ENCODE results near the gene ZNF536. TPM values are rescaled to one million over a fixed set of nuclear protein-coding genes. Genes with fewer than 3 reads are reported as not detected.

The ZNF536 gene
- total RNA-seq, 1 donor from 2014 or later = 0.43 TPM

DNA sequence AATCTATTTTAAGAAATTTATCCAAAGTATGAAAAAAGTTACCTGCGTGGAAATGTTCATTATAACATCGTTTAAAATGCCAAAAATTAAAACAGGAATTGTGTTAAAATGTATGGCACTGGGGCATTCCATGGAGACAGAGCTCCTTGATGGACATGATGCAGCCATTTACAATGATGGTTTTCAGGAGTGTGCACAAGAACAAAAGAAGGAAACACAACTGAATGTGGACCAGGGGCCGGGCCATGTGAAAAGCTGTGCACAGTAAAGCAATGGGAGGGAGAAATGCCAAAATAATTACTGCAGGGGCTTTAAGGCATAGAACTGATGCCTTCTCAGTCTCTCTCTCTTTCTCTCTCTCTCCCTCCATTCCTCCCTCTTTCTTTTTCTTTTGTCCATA, 115.0 kb downstream of the ZNF536 start:
- Histone ChIP-seq H3K4me2 (ENCODE audit: low read length) (no peak overlapping the region), H3K9me3 (ENCODE audit: insufficient read depth, low read depth, low read length) (no peaks in the 10 kb centered on the region), H3K36me3 (ENCODE audit: insufficient read depth, low read length) (no peaks in the 10 kb centered on the region), H3K27me3 (ENCODE audit: insufficient read depth, low read length) (no peaks in the 10 kb centered on the region), H3K9ac (ENCODE audit: low read length) (no peak overlapping the region), H3K4me3 (ENCODE audit: insufficient read depth, low read depth, low read length) (no peak overlapping the region), H4K20me1 (ENCODE audit: insufficient read depth, low read length) (no peaks in the 10 kb centered on the region), H3K27ac (ENCODE audit: low read depth, low read length) (no peak overlapping the region), H3K79me2 (ENCODE audit: insufficient read depth, low read length) (no peaks in the 10 kb centered on the region), H2AFZ (ENCODE audit: low read depth, low read length) (no peak overlapping the region), H3K4me1 (ENCODE audit: insufficient read depth, low read length) (no peaks in the 10 kb centered on the region)
- Mint-ChIP-seq H3K36me3 (ENCODE audit: low read depth, unreplicated experiment) (no peaks in the 10 kb centered on the region), H3K27me3 (ENCODE audit: low read depth, unreplicated experiment) (peaks cover 18% of the 10 kb centered on the region), H3K9me3 (ENCODE audit: unreplicated experiment) (peaks cover 2% of the 10 kb centered on the region), H3K27ac (ENCODE audit: unreplicated experiment) (no peak overlapping the region), H3K4me3 (ENCODE audit: unreplicated experiment) (no peak overlapping the region), H3K4me1 (ENCODE audit: low read depth, unreplicated experiment) (peaks cover 3% of the 10 kb centered on the region)
- TF ChIP-seq, protein P1, sequence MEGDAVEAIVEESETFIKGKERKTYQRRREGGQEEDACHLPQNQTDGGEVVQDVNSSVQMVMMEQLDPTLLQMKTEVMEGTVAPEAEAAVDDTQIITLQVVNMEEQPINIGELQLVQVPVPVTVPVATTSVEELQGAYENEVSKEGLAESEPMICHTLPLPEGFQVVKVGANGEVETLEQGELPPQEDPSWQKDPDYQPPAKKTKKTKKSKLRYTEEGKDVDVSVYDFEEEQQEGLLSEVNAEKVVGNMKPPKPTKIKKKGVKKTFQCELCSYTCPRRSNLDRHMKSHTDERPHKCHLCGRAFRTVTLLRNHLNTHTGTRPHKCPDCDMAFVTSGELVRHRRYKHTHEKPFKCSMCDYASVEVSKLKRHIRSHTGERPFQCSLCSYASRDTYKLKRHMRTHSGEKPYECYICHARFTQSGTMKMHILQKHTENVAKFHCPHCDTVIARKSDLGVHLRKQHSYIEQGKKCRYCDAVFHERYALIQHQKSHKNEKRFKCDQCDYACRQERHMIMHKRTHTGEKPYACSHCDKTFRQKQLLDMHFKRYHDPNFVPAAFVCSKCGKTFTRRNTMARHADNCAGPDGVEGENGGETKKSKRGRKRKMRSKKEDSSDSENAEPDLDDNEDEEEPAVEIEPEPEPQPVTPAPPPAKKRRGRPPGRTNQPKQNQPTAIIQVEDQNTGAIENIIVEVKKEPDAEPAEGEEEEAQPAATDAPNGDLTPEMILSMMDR (IDR thresholded peaks at IDR 0.05; ENCODE audit: insufficient read depth, low read depth, low read length) = no peak
- TF ChIP-seq EZH2 (IDR thresholded peaks at IDR 0.05; ENCODE audit: insufficient read depth, low read length) = no peak
- FAIRE-seq (no peak), DNase-seq (ENCODE audit: low read depth) (no peak)

DNA sequence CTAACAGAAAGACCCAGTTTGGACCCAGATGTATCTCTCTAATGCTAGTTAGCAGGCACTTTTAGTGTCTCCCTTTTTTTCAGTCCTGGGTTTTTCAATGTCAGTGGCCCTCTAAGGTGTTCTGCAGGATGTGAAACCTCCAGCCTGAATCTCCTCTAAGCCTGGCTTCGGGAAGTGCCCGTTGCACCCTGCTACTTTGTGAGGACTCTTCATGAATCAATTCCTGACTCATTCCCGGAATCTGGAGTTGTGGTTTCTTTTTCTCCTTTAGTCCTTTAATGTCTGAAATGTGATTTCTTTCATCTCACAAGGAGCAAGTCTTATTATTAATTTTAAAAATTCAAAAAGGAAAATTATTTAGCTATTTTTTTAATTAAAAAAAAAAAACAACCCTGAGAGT, 116.0 kb downstream of the ZNF536 start:
- Histone ChIP-seq H4K20me1 (ENCODE audit: insufficient read depth, low read length) (no peaks in the 10 kb centered on the region), H3K27ac (ENCODE audit: low read depth, low read length) (no peak overlapping the region), H3K36me3 (ENCODE audit: insufficient read depth, low read length) (no peaks in the 10 kb centered on the region), H3K27me3 (ENCODE audit: insufficient read depth, low read length) (no peaks in the 10 kb centered on the region), H3K9me3 (ENCODE audit: insufficient read depth, low read depth, low read length) (no peaks in the 10 kb centered on the region), H3K4me1 (ENCODE audit: insufficient read depth, low read length) (no peaks in the 10 kb centered on the region), H3K9ac (ENCODE audit: low read length) (no peak overlapping the region), H3K79me2 (ENCODE audit: insufficient read depth, low read length) (no peaks in the 10 kb centered on the region), H3K4me2 (ENCODE audit: low read length) (no peak overlapping the region), H3K4me3 (ENCODE audit: insufficient read depth, low read depth, low read length) (no peak overlapping the region), H2AFZ (ENCODE audit: low read depth, low read length) (no peak overlapping the region)
- Mint-ChIP-seq H3K27me3 (ENCODE audit: low read depth, unreplicated experiment) (peaks cover 18% of the 10 kb centered on the region), H3K36me3 (ENCODE audit: low read depth, unreplicated experiment) (no peaks in the 10 kb centered on the region), H3K9me3 (ENCODE audit: unreplicated experiment) (no peaks in the 10 kb centered on the region), H3K4me1 (ENCODE audit: low read depth, unreplicated experiment) (peaks cover 3% of the 10 kb centered on the region), H3K27ac (ENCODE audit: unreplicated experiment) (no peak overlapping the region), H3K4me3 (ENCODE audit: unreplicated experiment) (no peak overlapping the region)
- TF ChIP-seq EZH2 (IDR thresholded peaks at IDR 0.05; ENCODE audit: insufficient read depth, low read length) = no peak
- TF ChIP-seq, protein P1 (IDR thresholded peaks at IDR 0.05; ENCODE audit: insufficient read depth, low read depth, low read length) = no peak
- DNase-seq (ENCODE audit: low read depth) = no peak
- FAIRE-seq = no peak

DNA sequence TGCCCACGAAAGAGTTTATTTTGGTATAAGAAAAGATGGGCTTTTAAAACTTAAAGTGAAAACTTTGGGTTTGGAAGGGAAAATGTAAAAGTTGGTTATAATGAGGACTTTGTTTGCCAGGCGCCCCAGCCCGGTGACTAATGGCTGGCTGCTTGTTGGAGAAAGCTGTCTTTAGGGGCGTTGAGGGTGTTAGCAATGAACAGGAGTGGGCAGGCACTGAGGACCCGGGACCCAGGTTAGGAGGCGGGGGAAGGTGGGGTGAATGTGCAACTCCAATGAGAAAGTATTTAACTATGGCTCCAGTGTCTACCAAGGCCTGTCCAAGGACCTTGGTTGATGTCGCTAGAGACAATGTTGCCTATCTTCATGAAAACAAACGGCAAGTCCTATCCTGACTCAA, 118.6 kb downstream of the ZNF536 start:
- peaks cover 3% of the 10 kb centered on the region for H3K4me1 Mint-ChIP-seq (ENCODE audit: low read depth, unreplicated experiment)
- H3K9me3 Mint-ChIP-seq (ENCODE audit: unreplicated experiment) = no peaks in the 10 kb centered on the region
- no peaks in the 10 kb centered on the region for H3K36me3 ChIP-seq (ENCODE audit: insufficient read depth, low read length)
- FAIRE-seq = no peak
- no peaks in the 10 kb centered on the region for H3K36me3 Mint-ChIP-seq (ENCODE audit: low read depth, unreplicated experiment)
- H3K4me2 ChIP-seq (ENCODE audit: low read length) = no peak overlapping the region
- no peak overlapping the region for H3K27ac Mint-ChIP-seq (ENCODE audit: unreplicated experiment)
- H3K4me1 ChIP-seq (ENCODE audit: insufficient read depth, low read length) = no peaks in the 10 kb centered on the region
- H3K4me3 Mint-ChIP-seq (ENCODE audit: unreplicated experiment) = no peak overlapping the region
- H3K79me2 ChIP-seq (ENCODE audit: insufficient read depth, low read length) = no peaks in the 10 kb centered on the region
- no peaks in the 10 kb centered on the region for H4K20me1 ChIP-seq (ENCODE audit: insufficient read depth, low read length)
- H3K4me3 ChIP-seq (ENCODE audit: insufficient read depth, low read depth, low read length) = no peak overlapping the region
- H3K27me3 ChIP-seq (ENCODE audit: insufficient read depth, low read length) = no peaks in the 10 kb centered on the region
- no peak overlapping the region for H3K9ac ChIP-seq (ENCODE audit: low read length)
- no peaks in the 10 kb centered on the region for H3K9me3 ChIP-seq (ENCODE audit: insufficient read depth, low read depth, low read length)
- H3K27me3 Mint-ChIP-seq (ENCODE audit: low read depth, unreplicated experiment) = peaks cover 21% of the 10 kb centered on the region
- no peak for DNase-seq (ENCODE audit: low read depth)
- H3K27ac ChIP-seq (ENCODE audit: low read depth, low read length) = no peak overlapping the region
- H2AFZ ChIP-seq (ENCODE audit: low read depth, low read length) = no peak overlapping the region
- TF ChIP-seq EZH2 (IDR thresholded peaks at IDR 0.05; ENCODE audit: insufficient read depth, low read length) = no peak
- TF ChIP-seq, protein P1 (IDR thresholded peaks at IDR 0.05; ENCODE audit: insufficient read depth, low read depth, low read length) = no peak

Data from astrocyte (in vitro differentiated cells and primary cell).